Testis (tissue), 2 donors: ENCODE results near the gene HSPA14.

Experiments
- CTCF ChIP-seq, 3 experiments: fragments of 450-650 bp in 2 of 3; fragments of 200-600 bp in 1 of 3; sonication (generic) in 1 of 3; IDR thresholded peaks; one replicate each; pipeline ENCODE4 v1.5.1; 2016 to 2019; ENCODE audit warnings: antibody characterized with exemption in 3 of 3, mild to moderate bottlenecking in 2 of 3, moderate library complexity in 1 of 3
- POLR2A ChIP-seq: fragments of 450-650 bp; IDR thresholded peaks from one replicate; pipeline ENCODE4 v1.6.1; 2017; ENCODE audit warnings: antibody characterized with exemption, mild to moderate bottlenecking, moderate library complexity

GRCh38 chr10:14812271-14812670 lies 25.8 kb upstream of the HSPA14 start:
- TF ChIP-seq POLR2A (no peak), CTCF (IDR thresholded peaks at IDR 0.05) (no peak)
